ENCODE data around the gene GIMAP4.

Gene GIMAP4

DNA sequence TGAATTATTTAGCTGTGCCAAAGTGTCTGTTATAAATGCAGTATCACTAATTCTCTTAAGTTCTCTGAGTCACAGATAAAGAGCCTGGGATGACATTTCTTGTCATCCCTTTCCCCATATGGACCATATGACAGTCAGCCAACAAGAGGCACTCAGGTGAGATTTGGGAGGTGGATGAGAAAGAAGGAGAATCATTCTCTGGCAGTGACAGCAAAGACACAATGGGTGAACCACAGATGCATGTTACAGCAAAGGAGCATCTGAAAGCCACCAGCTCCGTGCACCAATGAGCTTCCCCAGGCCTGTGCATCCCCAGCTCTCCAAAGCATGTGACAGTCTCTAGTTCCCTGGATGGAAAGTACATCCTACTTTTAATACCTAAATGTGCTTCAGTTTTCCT is 54.2 kb downstream of the GIMAP4 start:
- Mint-ChIP-seq H3K27ac (no peak overlapping the region), H3K4me3 (no peak overlapping the region), H3K27me3 (ENCODE audit: low read depth, poor library complexity) (peaks cover 4% of the 10 kb centered on the region), H3K36me3 (ENCODE audit: low read depth) (no peaks in the 10 kb centered on the region), H3K9me3 (peaks cover 9% of the 10 kb centered on the region), H3K4me1 (no peaks in the 10 kb centered on the region)
- TF ChIP-seq, protein P1, sequence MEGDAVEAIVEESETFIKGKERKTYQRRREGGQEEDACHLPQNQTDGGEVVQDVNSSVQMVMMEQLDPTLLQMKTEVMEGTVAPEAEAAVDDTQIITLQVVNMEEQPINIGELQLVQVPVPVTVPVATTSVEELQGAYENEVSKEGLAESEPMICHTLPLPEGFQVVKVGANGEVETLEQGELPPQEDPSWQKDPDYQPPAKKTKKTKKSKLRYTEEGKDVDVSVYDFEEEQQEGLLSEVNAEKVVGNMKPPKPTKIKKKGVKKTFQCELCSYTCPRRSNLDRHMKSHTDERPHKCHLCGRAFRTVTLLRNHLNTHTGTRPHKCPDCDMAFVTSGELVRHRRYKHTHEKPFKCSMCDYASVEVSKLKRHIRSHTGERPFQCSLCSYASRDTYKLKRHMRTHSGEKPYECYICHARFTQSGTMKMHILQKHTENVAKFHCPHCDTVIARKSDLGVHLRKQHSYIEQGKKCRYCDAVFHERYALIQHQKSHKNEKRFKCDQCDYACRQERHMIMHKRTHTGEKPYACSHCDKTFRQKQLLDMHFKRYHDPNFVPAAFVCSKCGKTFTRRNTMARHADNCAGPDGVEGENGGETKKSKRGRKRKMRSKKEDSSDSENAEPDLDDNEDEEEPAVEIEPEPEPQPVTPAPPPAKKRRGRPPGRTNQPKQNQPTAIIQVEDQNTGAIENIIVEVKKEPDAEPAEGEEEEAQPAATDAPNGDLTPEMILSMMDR (IDR thresholded peaks at IDR 0.05): no peak
- no peak for DNase-seq
